OCI-LY7 (cell line): ENCODE measurements around the gene ETS2. TPM values are rescaled to one million over a fixed set of nuclear protein-coding genes. Genes with fewer than 3 reads are reported as not detected.

ENCODE experiments used
- BruUV-seq: library from RNA; stranded (reverse); fragments of 400-500 nt; replicated peaks from 2 replicates; lab custom pipeline; 2021; lab: Mats Ljungman, UMichigan
- CTCF ChIA-PET: fragments of 300-600 bp; sonication (Branson Sonifier 250); formaldehyde crosslinking; loops from one replicate; lab custom pipeline; 2022; ENCODE audit warnings: antibody characterized with exemption; ENCODE audit not compliant: unreplicated experiment; lab: Charles Lee
- POLR2A ChIA-PET: fragments of 300-600 bp; sonication (Branson Sonifier 250); formaldehyde crosslinking; loops from one replicate; lab custom pipeline; 2022; ENCODE audit warnings: antibody characterized with exemption; lab: Charles Lee
- DNase-seq: peaks from one replicate; pipeline ENCODE4 v3.0.0-alpha.2; 2015; ENCODE audit warnings: low spot score
- H2AFZ ChIP-seq: fragments of 200-600 bp; sonication (generic), shearing (Covaris generic); 2 replicates; pipeline ENCODE4 v1.6.1; 2014; ENCODE audit warnings: mild to moderate bottlenecking, antibody characterized with exemption, low read length, moderate library complexity
- H3K27ac ChIP-seq: fragments of 200-600 bp; sonication (generic); 2 replicates; pipeline ENCODE4 v1.5.1; 2014; ENCODE audit warnings: mixed run types, low read depth, mild to moderate bottlenecking, moderate library complexity, low read length, inconsistent platforms; ENCODE audit not compliant: poor library complexity, severe bottlenecking
- H3K36me3 ChIP-seq: fragments of 200-600 bp; sonication (generic); 2 replicates; pipeline ENCODE4 v1.6.1; 2014; ENCODE audit warnings: mild to moderate bottlenecking, antibody characterized with exemption, low read length, moderate library complexity, mixed read lengths; ENCODE audit not compliant: insufficient read depth
- H3K4me1 ChIP-seq: fragments of 200-600 bp; sonication (generic); 2 replicates; pipeline ENCODE4 v1.5.1; 2014; ENCODE audit warnings: mild to moderate bottlenecking, low read length; ENCODE audit not compliant: insufficient read depth, poor library complexity, severe bottlenecking
- H3K4me2 ChIP-seq: fragments of 200-600 bp; sonication (generic); 2 replicates; pipeline ENCODE4 v1.6.1; 2014; ENCODE audit warnings: mild to moderate bottlenecking, low read length
- H3K4me3 ChIP-seq: fragments of 200-600 bp; sonication (generic); 2 replicates; pipeline ENCODE4 v1.5.1; 2014; ENCODE audit warnings: mild to moderate bottlenecking, low read depth, low read length; ENCODE audit not compliant: poor library complexity, severe bottlenecking
- H3K79me2 ChIP-seq: fragments of 200-600 bp; sonication (generic); 2 replicates; pipeline ENCODE4 v1.6.1; 2016; ENCODE audit warnings: low read depth, mild to moderate bottlenecking, low read length, moderate library complexity, mixed read lengths; ENCODE audit not compliant: insufficient read depth
- H3K9me2 ChIP-seq: fragments of 200-600 bp; sonication (generic); 2 replicates; pipeline ENCODE4 v1.6.1; 2016; ENCODE audit warnings: mild to moderate bottlenecking, low read length, mixed read lengths; ENCODE audit not compliant: insufficient read depth
- H3K9me3 ChIP-seq: fragments of 200-600 bp; sonication (generic); 2 replicates; pipeline ENCODE4 v1.6.1; 2014; ENCODE audit warnings: mild to moderate bottlenecking, mixed run types, low read length, mixed read lengths
- H4K20me1 ChIP-seq: fragments of 200-600 bp; sonication (generic); 2 replicates; pipeline ENCODE4 v1.6.1; 2014; ENCODE audit warnings: mild to moderate bottlenecking, antibody characterized with exemption, low read length, moderate library complexity, mixed read lengths; ENCODE audit not compliant: insufficient read depth
- CTCF ChIP-seq: fragments of 200-600 bp; sonication (generic); conservative IDR thresholded peaks from 2 replicates; pipeline ENCODE4 v1.5.1; 2014; ENCODE audit warnings: mild to moderate bottlenecking, antibody characterized with exemption, low read length, moderate library complexity, mixed read lengths
- EZH2phosphoT487 ChIP-seq: fragments of 200-600 bp; sonication (generic); IDR thresholded peaks from 2 replicates; pipeline ENCODE4 v1.6.1; 2018; ENCODE audit warnings: low read depth, borderline replicate concordance, mild to moderate bottlenecking, mixed run types, antibody characterized with exemption, low read length, moderate library complexity, mixed read lengths
- intact Hi-C: fragments of 100-400 bp; cut with micrococcal nuclease; formaldehyde crosslinking; loops from one replicate; pipeline ENCODE4 v1.10.0; 2022; ENCODE audit not compliant: unreplicated experiment
- total RNA-seq, 2 experiments: library from RNA; depleted of rRNA in 1 of 2; stranded (reverse); fragments of >200 nt in 1 of 2; shearing (Covaris generic) in 1 of 2; gene quantifications; 2 replicates each; pipeline ENCODE4 v1.2.3, GENCODE V29; 2014 to 2022

Gene ETS2
- total RNA-seq, 2 experiments from 2014 or later = 9.8 to 24.1 TPM

GRCh38 chr21:38774152-38774551 is 31.6 kb upstream of the ETS2 start:
- no peak overlapping the region for H3K27ac ChIP-seq
- H3K36me3 ChIP-seq = no peaks in the 10 kb centered on the region
- H3K4me3 ChIP-seq = no peak overlapping the region
- no peaks in the 10 kb centered on the region for H4K20me1 ChIP-seq
- H3K9me2 ChIP-seq = no peaks in the 10 kb centered on the region
- no peak overlapping the region for H2AFZ ChIP-seq
- peaks cover 7% of the 10 kb centered on the region for H3K4me1 ChIP-seq
- H3K4me2 ChIP-seq = no peak overlapping the region
- DNase-seq = no peak
- ChIA-PET CTCF (no interaction called here), POLR2A (no interaction called here)
- intact Hi-C loops = no loop called here
- no peak for TF ChIP-seq EZH2phosphoT487
- TF ChIP-seq CTCF = no peak
- BruUV-seq = no TSS peak
- no peaks in the 10 kb centered on the region for H3K9me3 ChIP-seq
- H3K79me2 ChIP-seq = no peaks in the 10 kb centered on the region

- no peaks in the 10 kb centered on the region for H3K9me2 ChIP-seq
- no peaks in the 10 kb centered on the region for H3K79me2 ChIP-seq
- no peak overlapping the region for H3K4me2 ChIP-seq
- no peaks in the 10 kb centered on the region for H3K9me3 ChIP-seq
- intact Hi-C loops = no loop called here
- no peak overlapping the region for H3K27ac ChIP-seq
- no peak for TF ChIP-seq CTCF
- TF ChIP-seq EZH2phosphoT487 = no peak
- no TSS peak for BruUV-seq
- no peaks in the 10 kb centered on the region for H3K36me3 ChIP-seq
- POLR2A ChIA-PET = no interaction called here
- H4K20me1 ChIP-seq = no peaks in the 10 kb centered on the region
- CTCF ChIA-PET = no interaction called here
- peaks cover 7% of the 10 kb centered on the region for H3K4me1 ChIP-seq
- DNase-seq = no peak
- H3K4me3 ChIP-seq = no peak overlapping the region
- no peak overlapping the region for H2AFZ ChIP-seq
Observed at GRCh38 chr21:38774586-38775285, 31.0 kb upstream of the ETS2 start.

- POLR2A ChIA-PET = interaction anchor here (1.4 kb wide), 1 partner anchor 32 kb away, joined by 5 read pairs; no protein-coding TSS in a partner anchor
- no peak overlapping the region for H3K4me3 ChIP-seq
- H3K79me2 ChIP-seq = no peaks in the 10 kb centered on the region
- no peak overlapping the region for H2AFZ ChIP-seq
- CTCF ChIA-PET = no interaction called here
- no peak overlapping the region for H3K4me2 ChIP-seq
- peaks cover 7% of the 10 kb centered on the region for H3K4me1 ChIP-seq
- no TSS peak for BruUV-seq
- H3K36me3 ChIP-seq = no peaks in the 10 kb centered on the region
- no peak overlapping the region for H3K27ac ChIP-seq
- no peaks in the 10 kb centered on the region for H3K9me2 ChIP-seq
- DNase-seq = no peak
- no peaks in the 10 kb centered on the region for H3K9me3 ChIP-seq
- TF ChIP-seq CTCF = no peak
- no peak for TF ChIP-seq EZH2phosphoT487
- no peaks in the 10 kb centered on the region for H4K20me1 ChIP-seq
- intact Hi-C loops = no loop called here
Observed at GRCh38 chr21:38775733-38776132, 30.0 kb upstream of the ETS2 start.
